ENCODE measurements around the gene RETNLB. TPM values are rescaled to one million over a fixed set of nuclear protein-coding genes. Genes with fewer than 3 reads are reported as not detected.

The RETNLB gene
- not detected in 2 replicates for total RNA-seq (2014; rRNA removed; shearing (Covaris generic))
- not detected in 2 replicates for polyA plus RNA-seq (2014; cell fraction: nucleus; rRNA removed)

DNA sequence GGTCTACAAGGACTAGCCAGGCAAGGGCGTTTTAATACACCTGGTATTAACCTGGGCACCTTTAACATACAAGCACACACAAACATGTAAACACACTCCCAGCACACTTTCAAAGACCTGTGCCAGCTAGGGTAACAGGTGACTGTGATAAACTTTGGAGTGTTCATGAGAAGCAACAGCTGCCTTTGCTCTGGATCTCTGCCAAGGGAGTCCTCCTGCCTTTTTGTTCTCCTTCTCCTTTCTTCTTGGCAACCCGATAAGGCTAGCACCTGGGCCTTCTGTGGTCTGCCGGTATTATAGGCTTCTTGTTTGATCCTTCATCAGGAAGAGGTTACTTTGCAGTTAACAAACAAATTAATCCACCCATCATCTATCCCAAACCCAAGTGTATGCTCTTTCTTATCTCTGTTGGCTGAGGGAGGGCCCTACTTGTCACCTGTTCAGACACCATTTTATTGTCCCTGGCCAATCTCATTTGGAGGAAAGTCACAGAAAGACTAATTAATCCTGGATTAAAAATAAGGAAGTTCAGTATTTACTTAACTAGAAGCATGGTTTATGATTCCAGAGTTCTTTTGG is at the start of gene RETNLB:
Gene RETNLB (minus strand): TSS at position 7 of the 579 bp plus-strand sequence. CDS start 225 bp downstream, outside the sequence.
- DNase-seq (ENCODE audit: extremely low read depth, low read depth): no peak

- DNase-seq (ENCODE audit: extremely low read depth, low read depth): no peak
Measured at GRCh38 chr3:108806316-108806715, 49.1 kb upstream of the RETNLB start.

GRCh38 chr3:108804966-108805365 is 47.8 kb upstream of the RETNLB start:
- DNase-seq (ENCODE audit: extremely low read depth, low read depth): no peak

DNA sequence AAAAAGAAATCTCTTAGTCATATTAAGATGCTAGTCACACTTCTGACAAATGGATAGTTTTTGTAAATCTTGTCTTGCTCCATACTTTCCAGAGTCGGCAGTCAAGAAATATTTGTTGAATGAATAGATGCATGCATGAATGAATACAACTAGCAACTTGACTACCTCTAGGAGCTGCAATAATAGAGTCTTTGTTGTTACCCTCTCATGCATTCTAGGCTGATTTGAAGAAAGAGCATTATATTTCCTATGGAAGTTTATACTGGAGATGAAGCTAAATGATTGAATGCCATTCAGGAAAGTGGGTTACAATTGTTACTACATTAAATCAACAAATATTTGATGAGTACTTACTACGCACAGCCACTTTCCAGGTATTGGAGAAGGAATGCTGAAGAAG is 47.2 kb upstream of the RETNLB start:
- DNase-seq (ENCODE audit: extremely low read depth, low read depth): no peak

DNA sequence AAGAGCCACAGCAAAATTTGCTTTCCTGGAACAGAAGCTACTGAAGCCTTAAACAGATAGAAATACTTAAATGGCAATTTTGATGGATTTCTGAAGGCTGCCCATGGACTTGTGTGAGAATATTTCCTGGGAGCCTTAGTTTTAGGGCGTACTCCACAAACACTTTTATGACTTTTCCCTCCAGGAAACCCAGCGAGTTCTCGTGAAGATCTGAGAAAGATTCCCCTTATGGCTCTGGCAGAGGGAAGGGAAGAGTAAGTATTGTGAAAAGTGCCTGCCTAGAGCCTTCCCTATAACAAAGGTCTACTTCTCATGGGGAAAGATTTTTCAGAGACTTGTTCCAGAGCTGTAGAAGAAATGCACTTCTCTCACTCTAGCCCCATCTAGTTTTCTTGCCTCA is 34.3 kb upstream of the RETNLB start:
- no peak for DNase-seq (ENCODE audit: extremely low read depth, low read depth)

DNA sequence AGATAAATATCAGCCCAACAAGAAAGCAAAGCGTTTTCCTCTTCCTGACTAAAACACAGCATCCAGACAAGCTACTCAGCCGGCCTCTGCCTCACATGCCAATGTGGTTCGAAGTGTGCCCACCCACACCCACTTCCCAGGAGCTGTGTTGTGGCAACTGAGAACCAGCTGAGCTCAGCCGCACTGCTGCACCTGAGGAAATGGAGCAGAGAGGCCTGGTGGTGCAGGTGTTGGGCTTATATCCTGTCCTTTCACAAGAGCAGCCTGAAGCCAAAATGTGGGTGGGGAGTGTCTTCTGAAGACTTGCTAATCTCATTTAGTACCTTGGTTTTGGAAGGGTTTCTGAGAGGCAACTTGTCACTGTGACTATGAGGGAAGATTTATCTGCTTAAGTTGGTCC is 23.0 kb upstream of the RETNLB start:
- DNase-seq (ENCODE audit: extremely low read depth, low read depth): no peak

- DNase-seq (ENCODE audit: extremely low read depth, low read depth): no peak
Measured at GRCh38 chr3:108779496-108779895, 22.3 kb upstream of the RETNLB start.

DNA sequence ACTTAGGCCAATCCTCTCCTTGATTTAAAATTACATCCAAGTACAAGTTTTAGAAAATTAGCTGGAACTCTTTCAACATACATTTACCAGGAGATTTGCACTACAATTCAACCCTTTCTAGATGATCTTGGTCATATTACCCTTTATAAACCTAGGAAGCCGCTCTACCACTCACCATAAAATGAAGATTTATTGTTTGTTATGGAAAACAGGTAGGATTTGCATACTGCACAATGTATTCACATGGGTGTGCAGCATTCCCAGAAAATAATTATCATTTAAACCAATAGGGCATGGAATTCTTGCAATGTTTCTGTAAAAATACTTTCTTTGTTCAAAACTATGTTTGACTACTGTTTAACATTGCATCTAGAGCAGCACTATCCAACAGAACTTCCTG is 18.4 kb upstream of the RETNLB start:
- DNase-seq (ENCODE audit: extremely low read depth, low read depth): no peak

- no peak for DNase-seq (ENCODE audit: extremely low read depth, low read depth)
Measured at GRCh38 chr3:108767253-108767652, 10.0 kb upstream of the RETNLB start.

DNA sequence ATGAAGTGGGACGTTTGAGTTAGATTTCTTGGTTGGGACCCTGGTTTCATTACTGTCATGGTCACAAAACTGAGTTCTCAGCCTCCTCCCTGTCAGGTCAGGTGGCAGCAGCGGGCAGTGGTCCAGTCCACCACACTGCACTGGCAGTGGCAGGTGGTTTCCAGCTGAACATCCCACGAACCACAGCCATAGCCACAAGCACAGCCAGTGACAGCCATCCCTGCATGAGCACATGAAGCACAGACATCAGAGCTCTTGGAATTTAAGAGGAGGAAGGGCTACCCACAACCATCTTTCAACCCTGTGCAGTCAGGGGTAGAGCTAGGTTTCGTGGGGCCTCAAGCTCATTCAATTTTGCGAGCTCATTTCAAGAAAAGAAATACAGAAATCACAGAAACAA is 1.5 kb downstream of the RETNLB start:
- no peak for DNase-seq (ENCODE audit: extremely low read depth, low read depth)

GRCh38 chr3:108744762-108745161 is 12.4 kb downstream of the RETNLB start:
- no peak for DNase-seq (ENCODE audit: extremely low read depth, low read depth)

- DNase-seq (ENCODE audit: extremely low read depth, low read depth): no peak
Measured at GRCh38 chr3:108742929-108743328, 14.3 kb downstream of the RETNLB start.

- DNase-seq (ENCODE audit: extremely low read depth, low read depth): no peak
Measured at GRCh38 chr3:108736821-108737220, 20.4 kb downstream of the RETNLB start.

DNA sequence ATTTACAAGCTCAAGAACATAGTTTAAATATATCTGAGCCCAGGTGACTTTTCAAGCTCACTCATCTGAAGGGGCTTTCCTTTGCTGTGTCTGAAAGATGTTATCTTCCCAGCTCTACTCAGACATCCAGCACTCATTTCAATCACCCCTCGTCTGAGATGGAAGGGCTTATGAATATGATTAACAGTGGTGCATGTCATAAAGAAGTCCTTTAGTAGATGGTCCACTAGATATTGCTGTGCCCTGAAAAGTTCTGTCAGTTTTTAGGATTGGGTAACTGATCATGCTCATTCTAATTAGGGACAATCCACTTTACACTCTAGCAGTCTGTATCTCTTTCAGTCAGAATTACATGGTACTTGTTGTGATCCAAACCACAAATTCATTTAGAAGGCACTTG is 28.3 kb downstream of the RETNLB start:
- DNase-seq (ENCODE audit: extremely low read depth, low read depth): no peak

GRCh38 chr3:108728105-108728504 is 29.1 kb downstream of the RETNLB start:
- DNase-seq (ENCODE audit: extremely low read depth, low read depth): no peak

GRCh38 chr3:108724101-108724500 is 33.1 kb downstream of the RETNLB start:
- DNase-seq (ENCODE audit: extremely low read depth, low read depth): no peak

DNA sequence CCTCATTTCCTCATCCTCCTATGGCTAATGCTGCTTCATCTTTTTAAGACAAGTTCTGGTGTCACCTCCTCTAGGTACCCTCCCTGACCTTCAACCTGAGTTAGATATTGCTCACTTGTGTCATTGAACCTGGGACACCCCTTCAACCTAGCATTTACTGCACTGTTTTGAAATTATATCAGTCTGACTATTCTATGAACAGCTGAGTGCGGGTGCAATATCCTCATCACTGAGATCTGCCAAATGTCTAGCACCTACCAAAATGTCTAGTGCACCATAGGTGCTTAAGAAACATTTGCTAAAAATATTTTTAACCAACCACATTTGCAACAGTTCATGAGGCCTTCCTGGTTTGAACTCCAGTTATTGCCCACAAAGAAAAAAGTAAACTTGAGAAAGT is 34.5 kb downstream of the RETNLB start:
- no peak for DNase-seq (ENCODE audit: extremely low read depth, low read depth)

DNA sequence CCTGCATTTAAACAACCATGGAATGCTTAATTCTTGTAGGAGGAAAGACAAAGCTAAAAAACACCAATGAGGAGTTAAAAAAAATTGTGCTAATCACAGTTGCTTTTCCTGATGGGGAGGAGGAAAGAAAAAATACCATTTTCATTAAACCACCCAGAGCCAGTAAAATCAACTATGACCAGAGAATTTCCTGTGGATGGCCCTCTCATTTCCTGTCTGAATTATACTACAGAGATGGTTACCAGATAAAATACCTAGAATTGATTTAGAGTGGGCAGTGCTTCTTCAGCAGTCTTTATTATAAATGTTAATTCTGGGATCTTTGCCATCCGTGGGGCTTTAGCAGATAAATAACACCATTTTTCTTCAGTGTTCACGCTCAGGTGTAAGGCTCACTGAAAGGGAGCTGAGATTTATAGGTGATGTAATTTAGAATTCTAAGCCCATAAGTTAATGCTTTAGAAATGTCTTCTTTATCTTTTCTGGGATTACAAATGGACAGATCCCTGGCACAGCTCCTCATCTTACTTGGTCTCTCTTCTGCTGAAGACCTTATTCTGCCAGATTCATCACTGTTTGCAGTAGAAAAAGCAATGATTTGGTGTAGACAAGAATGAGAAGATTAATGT is 37.9 kb downstream of the RETNLB start:
- no peak for DNase-seq (ENCODE audit: extremely low read depth, low read depth)

DNA sequence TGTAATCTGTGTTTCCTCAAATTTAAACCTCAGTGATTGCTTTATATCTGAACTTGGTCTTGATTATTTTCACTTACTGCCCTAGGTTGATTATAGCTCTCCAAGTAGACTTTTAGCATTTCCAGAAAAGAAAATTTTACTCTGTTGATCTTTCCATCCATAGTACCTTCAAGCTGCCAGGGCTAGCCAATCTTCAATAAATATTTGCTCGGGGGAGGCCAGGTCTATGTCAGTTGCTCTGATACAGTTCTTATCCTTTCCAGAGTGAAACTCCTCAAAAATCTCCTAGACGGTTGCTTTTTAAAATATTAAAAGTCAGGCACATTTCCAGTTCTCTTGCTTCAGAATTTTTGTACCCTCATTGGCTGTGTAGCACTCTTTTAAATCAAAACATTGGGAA is 38.8 kb downstream of the RETNLB start:
- no peak for DNase-seq (ENCODE audit: extremely low read depth, low read depth)

DNA sequence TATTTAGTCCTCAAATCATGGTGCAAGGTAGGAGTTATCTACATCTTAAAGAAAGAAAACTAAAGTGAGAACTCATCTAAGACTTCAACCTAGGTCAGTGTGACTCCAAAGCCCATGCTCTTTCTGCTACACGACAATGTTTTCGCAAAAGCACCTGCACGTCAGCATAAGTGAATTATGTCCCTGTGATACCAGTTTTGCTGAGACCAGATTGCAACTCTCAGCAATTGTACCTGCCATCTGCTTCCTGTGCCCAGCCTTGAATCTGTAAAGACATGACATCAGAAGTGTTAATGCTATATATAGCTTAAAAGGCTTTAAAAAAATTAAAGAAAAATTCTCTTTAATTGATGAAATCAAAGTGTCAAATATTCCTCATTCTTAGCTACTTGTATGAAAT is 43.4 kb downstream of the RETNLB start:
- no peak for DNase-seq (ENCODE audit: extremely low read depth, low read depth)

DNA sequence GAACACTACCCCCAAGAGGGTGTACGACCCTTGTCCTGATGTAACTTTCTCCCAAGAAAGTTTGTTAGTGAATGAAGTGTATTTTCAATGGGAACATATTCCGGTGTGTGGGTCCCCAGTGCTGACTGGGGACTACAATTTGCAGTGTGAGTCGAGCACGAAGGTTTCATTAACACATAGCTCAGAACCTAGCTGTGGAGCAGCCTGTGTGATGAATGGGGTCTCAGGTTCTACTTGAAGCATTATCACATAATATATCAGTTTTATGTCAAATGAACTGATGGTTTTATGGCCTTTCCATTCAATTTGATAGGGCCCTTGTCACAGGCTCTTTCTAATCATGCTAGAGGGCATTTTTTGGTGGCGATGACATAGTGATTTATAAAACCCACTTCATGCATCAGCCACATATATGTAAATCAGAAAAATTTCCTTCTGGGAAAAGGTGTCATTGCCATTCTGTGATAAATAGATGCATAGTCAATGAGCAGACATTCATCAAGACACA is 44.1 kb downstream of the RETNLB start:
- no peak for DNase-seq (ENCODE audit: extremely low read depth, low read depth)

All from NCI-H460 (cell line).